Astrocyte (in vitro differentiated cells and primary cell): ENCODE results near the gene INTS12. TPM values are rescaled to one million over a fixed set of nuclear protein-coding genes. Genes with fewer than 3 reads are reported as not detected.

ENCODE experiments used
- DNase-seq: peaks from one replicate; pipeline ENCODE4 v3.0.0-alpha.2; 2010; ENCODE audit warnings: low read depth
- FAIRE-seq: peaks from 2 replicates; lab custom pipeline; 2011; peaks lifted over from hg19 to GRCh38; lab: Jason Lieb, UNC
- H2AFZ ChIP-seq: 2 replicates; pipeline ENCODE4 v1.6.0; 2012; ENCODE audit warnings: low read depth, low read length, inconsistent platforms
- H3K27ac ChIP-seq: 2 replicates; pipeline ENCODE4 v1.5.1; 2011; ENCODE audit warnings: low read depth, low read length, inconsistent platforms
- H3K27me3 ChIP-seq: 2 replicates; pipeline ENCODE4 v1.6.0; 2011; ENCODE audit warnings: low read length, inconsistent platforms; ENCODE audit not compliant: insufficient read depth
- H3K36me3 ChIP-seq: 2 replicates; pipeline ENCODE4 v1.5.1; 2011; ENCODE audit warnings: low read length, inconsistent platforms; ENCODE audit not compliant: insufficient read depth
- H3K4me1 ChIP-seq: 2 replicates; pipeline ENCODE4 v1.5.1; 2011; ENCODE audit warnings: low read length, inconsistent platforms; ENCODE audit not compliant: insufficient read depth
- H3K4me2 ChIP-seq: 2 replicates; pipeline ENCODE4 v1.6.0; 2012; ENCODE audit warnings: low read length, inconsistent platforms
- H3K4me3 ChIP-seq: 2 replicates; pipeline ENCODE4 v1.5.1; 2011; ENCODE audit warnings: low read depth, mild to moderate bottlenecking, low read length, inconsistent platforms; ENCODE audit not compliant: insufficient read depth
- H3K79me2 ChIP-seq: 2 replicates; pipeline ENCODE4 v1.6.0; 2012; ENCODE audit warnings: mild to moderate bottlenecking, low read length, inconsistent platforms; ENCODE audit not compliant: insufficient read depth
- H3K9ac ChIP-seq: 2 replicates; pipeline ENCODE4 v1.6.0; 2012; ENCODE audit warnings: mild to moderate bottlenecking, low read length, inconsistent platforms
- H3K9me3 ChIP-seq: 2 replicates; pipeline ENCODE4 v1.5.1; 2012; ENCODE audit warnings: low read depth, mild to moderate bottlenecking, low read length, inconsistent platforms; ENCODE audit not compliant: insufficient read depth
- H4K20me1 ChIP-seq: 2 replicates; pipeline ENCODE4 v1.6.0; 2012; ENCODE audit warnings: low read length, inconsistent platforms; ENCODE audit not compliant: insufficient read depth
- H3K27ac Mint-ChIP-seq: one replicate; pipeline ENCODE4 v1.8.0; 2021; ENCODE audit warnings: mild to moderate bottlenecking, mixed read lengths; ENCODE audit not compliant: unreplicated experiment
- H3K27me3 Mint-ChIP-seq: one replicate; pipeline ENCODE4 v1.8.0; 2021; ENCODE audit warnings: low read depth, mixed read lengths; ENCODE audit not compliant: unreplicated experiment
- H3K36me3 Mint-ChIP-seq: one replicate; pipeline ENCODE4 v1.8.0; 2021; ENCODE audit warnings: low read depth, mixed read lengths; ENCODE audit not compliant: unreplicated experiment
- H3K4me1 Mint-ChIP-seq: one replicate; pipeline ENCODE4 v1.8.0; 2021; ENCODE audit warnings: low read depth, mixed read lengths; ENCODE audit not compliant: unreplicated experiment
- H3K4me3 Mint-ChIP-seq: one replicate; pipeline ENCODE4 v1.8.0; 2021; ENCODE audit warnings: mild to moderate bottlenecking, moderate library complexity, mixed read lengths; ENCODE audit not compliant: unreplicated experiment
- H3K9me3 Mint-ChIP-seq: one replicate; pipeline ENCODE4 v1.8.0; 2021; ENCODE audit warnings: mild to moderate bottlenecking, mixed read lengths; ENCODE audit not compliant: unreplicated experiment
- EZH2 ChIP-seq: IDR thresholded peaks from 2 replicates; pipeline ENCODE4 v1.6.1; 2012; ENCODE audit warnings: mild to moderate bottlenecking, low read length, inconsistent platforms; ENCODE audit not compliant: insufficient read depth
- total RNA-seq: library from RNA; stranded (reverse); gene quantifications from 2 replicates; pipeline ENCODE4 v1.2.1, GENCODE V29; 2021
- TF ChIP-seq, protein P1 (sequence below): IDR thresholded peaks from 2 replicates; pipeline ENCODE4 v1.5.1; 2011; ENCODE audit warnings: low read depth, mild to moderate bottlenecking, inconsistent platforms, low read length, moderate library complexity; ENCODE audit not compliant: insufficient read depth

INTS12 gene
- total RNA-seq, 1 donor from 2014 or later = 21.9 TPM

- Histone ChIP-seq H3K27ac (no peak overlapping the region), H3K4me2 (no peak overlapping the region), H3K36me3 (no peaks in the 10 kb centered on the region), H4K20me1 (no peaks in the 10 kb centered on the region), H3K9ac (no peak overlapping the region), H2AFZ (no peak overlapping the region), H3K79me2 (no peaks in the 10 kb centered on the region), H3K4me3 (no peak overlapping the region), H3K4me1 (no peaks in the 10 kb centered on the region), H3K27me3 (no peaks in the 10 kb centered on the region), H3K9me3 (no peaks in the 10 kb centered on the region)
- FAIRE-seq = no peak
- no peak for DNase-seq
- H3K36me3 Mint-ChIP-seq = no peaks in the 10 kb centered on the region
- H3K27me3 Mint-ChIP-seq = no peaks in the 10 kb centered on the region
- no peaks in the 10 kb centered on the region for H3K4me1 Mint-ChIP-seq
- TF ChIP-seq, protein P1, sequence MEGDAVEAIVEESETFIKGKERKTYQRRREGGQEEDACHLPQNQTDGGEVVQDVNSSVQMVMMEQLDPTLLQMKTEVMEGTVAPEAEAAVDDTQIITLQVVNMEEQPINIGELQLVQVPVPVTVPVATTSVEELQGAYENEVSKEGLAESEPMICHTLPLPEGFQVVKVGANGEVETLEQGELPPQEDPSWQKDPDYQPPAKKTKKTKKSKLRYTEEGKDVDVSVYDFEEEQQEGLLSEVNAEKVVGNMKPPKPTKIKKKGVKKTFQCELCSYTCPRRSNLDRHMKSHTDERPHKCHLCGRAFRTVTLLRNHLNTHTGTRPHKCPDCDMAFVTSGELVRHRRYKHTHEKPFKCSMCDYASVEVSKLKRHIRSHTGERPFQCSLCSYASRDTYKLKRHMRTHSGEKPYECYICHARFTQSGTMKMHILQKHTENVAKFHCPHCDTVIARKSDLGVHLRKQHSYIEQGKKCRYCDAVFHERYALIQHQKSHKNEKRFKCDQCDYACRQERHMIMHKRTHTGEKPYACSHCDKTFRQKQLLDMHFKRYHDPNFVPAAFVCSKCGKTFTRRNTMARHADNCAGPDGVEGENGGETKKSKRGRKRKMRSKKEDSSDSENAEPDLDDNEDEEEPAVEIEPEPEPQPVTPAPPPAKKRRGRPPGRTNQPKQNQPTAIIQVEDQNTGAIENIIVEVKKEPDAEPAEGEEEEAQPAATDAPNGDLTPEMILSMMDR = no peak
- TF ChIP-seq EZH2 = no peak
- no peak overlapping the region for H3K27ac Mint-ChIP-seq
- H3K9me3 Mint-ChIP-seq = no peaks in the 10 kb centered on the region
- H3K4me3 Mint-ChIP-seq = no peak overlapping the region
These were observed 56.6 kb downstream of the INTS12 start for GRCh38 chr4:105651884-105652283.

DNA sequence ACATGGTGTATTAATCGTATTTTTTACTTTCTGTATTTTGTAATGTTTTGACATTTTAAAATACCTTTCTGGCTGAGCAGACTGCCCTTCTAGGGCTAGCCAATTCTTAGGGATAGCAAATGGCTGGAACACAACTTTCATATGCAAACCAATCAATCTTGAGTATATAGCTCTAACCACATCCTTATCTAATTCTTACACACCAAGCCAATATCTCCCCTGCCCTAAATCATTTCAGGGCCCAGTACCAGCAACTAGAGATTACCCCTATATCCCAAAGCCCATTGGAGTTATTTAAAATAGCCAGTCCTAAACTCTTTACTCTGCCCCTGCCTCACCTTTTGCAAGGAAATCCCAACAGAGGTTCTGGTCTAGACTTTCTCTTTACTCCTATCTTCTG, 58.3 kb downstream of the INTS12 start:
- Histone ChIP-seq H3K9me3 (no peaks in the 10 kb centered on the region), H2AFZ (no peak overlapping the region), H3K4me2 (no peak overlapping the region), H3K4me1 (no peaks in the 10 kb centered on the region), H3K4me3 (no peak overlapping the region), H3K27me3 (no peaks in the 10 kb centered on the region), H3K9ac (no peak overlapping the region), H3K79me2 (no peaks in the 10 kb centered on the region), H3K27ac (no peak overlapping the region), H4K20me1 (no peaks in the 10 kb centered on the region), H3K36me3 (no peaks in the 10 kb centered on the region)
- no peaks in the 10 kb centered on the region for H3K4me1 Mint-ChIP-seq
- no peaks in the 10 kb centered on the region for H3K27me3 Mint-ChIP-seq
- DNase-seq = no peak
- TF ChIP-seq, protein P1 = no peak
- TF ChIP-seq EZH2 = no peak
- no peaks in the 10 kb centered on the region for H3K9me3 Mint-ChIP-seq
- H3K27ac Mint-ChIP-seq = no peak overlapping the region
- FAIRE-seq = no peak
- no peak overlapping the region for H3K4me3 Mint-ChIP-seq
- H3K36me3 Mint-ChIP-seq = no peaks in the 10 kb centered on the region

DNA sequence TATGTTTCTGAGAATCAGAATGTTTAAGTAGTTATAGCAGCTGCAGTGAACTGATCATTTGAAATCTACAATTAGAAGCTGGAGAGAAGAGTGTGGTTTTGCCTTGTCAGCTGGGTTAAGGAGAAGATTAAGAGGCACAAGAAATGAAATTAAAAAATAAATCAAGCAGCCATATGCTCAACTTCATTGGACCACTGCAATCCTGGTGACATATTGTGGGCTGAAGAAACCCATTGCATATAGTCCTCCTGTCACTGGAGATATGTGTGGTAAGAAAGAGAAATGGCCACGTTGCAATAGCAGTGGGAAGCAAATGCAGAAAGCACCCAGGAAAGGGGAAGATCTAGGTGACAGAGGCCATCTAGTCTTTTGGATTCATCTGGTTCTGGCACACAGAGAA, 63.0 kb downstream of the INTS12 start:
- no peaks in the 10 kb centered on the region for H4K20me1 ChIP-seq
- H2AFZ ChIP-seq = no peak overlapping the region
- H3K27ac ChIP-seq = no peak overlapping the region
- TF ChIP-seq EZH2 = no peak
- TF ChIP-seq, protein P1 = no peak
- no peaks in the 10 kb centered on the region for H3K9me3 ChIP-seq
- Mint-ChIP-seq H3K27ac (no peak overlapping the region), H3K4me1 (peaks cover 3% of the 10 kb centered on the region), H3K4me3 (no peak overlapping the region), H3K9me3 (no peaks in the 10 kb centered on the region), H3K27me3 (no peaks in the 10 kb centered on the region), H3K36me3 (no peaks in the 10 kb centered on the region)
- no peak for FAIRE-seq
- no peaks in the 10 kb centered on the region for H3K27me3 ChIP-seq
- no peak overlapping the region for H3K4me3 ChIP-seq
- H3K4me2 ChIP-seq = no peak overlapping the region
- no peak for DNase-seq
- no peaks in the 10 kb centered on the region for H3K79me2 ChIP-seq
- no peak overlapping the region for H3K9ac ChIP-seq
- no peaks in the 10 kb centered on the region for H3K36me3 ChIP-seq
- no peaks in the 10 kb centered on the region for H3K4me1 ChIP-seq
